ENCODE measurements around the gene FOXI2.

The FOXI2 gene

DNA sequence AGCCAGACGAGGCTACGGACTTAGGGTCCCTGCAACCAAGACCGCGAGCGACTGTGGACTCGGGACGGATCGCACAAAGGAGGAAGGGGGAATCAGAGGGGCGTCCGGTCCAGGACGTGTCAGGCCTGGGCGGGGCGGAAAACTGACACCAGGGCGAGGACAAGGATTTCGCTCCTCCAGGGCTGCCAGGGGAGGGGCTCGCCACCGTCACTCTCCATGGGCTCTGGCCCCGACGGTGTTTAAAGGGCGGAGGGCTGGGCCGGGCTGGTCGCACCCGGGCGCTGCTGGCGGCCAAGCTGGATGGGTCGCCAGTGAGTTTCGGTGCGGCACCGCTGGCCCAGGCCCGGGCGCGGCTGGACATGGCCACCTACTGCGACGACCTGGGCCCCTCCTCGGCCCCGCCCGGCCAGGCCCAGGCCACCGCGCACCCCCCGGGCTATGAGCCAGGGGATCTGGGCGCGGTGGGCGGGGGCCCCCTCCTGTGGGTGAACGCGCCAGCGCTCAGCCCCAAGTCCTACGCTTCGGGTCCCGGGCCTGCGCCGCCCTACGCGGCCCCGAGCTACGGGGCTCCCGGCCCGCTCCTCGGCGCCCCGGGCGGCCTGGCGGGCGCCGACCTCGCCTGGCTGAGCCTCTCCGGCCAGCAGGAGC lies at the start of gene FOXI2:
Gene FOXI2, plus strand, starts transcription at position 271 of the 648 bp plus-strand sequence. Its CDS starts 89 bp downstream, at position 360.
- no peak for DNase-seq

DNA sequence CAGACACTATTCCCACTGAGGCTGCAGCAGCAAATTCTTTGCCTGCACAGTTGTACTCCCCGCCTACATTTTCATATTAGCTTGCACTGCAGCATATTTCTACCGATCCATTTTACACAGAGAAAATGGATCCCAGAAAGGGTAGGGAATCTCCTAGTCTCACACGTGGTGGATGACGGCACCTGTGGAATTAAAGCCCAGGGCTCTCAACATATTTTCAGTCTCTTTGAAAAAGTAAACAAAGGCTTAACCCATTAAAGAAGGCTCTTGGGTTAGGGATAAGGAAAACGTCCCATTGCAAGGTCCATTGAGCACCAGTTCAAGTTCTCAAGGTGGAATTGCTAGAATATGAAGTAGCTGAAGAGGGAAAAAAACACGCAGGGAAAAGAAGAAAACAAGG lies 49.4 kb upstream of the FOXI2 start:
- DNase-seq = no peak

DNA sequence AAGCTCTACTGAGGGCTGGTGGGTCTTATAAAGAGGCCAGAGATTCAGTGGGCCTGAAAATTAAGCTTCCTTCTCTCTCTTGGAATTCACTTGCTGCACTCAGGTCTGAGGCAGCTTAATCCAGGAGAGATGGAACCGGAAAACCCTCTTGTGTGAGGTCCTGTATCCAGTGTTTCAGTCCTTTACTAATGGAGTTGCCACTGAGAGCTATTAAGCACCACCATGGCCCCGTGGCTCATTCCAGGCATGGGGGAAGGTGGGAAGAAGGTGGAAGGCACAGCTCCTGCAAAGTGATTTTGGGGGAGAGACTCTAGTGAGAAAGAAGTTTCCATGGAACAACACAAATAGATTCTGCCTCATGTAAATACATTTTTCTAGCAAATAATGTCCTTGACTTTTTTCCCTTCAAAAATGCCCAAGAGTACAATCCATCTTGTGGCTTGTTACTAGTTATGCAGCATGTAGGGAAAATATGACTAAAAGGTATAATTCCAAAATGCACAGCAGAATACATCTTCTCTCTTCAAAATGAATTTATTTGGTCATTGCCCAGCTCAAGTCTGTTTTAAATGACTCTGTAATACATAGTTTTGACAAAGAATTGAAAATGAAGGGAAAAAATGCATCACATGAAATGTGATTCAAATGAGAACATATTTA lies 46.7 kb upstream of the FOXI2 start:
- no peak for DNase-seq

DNA sequence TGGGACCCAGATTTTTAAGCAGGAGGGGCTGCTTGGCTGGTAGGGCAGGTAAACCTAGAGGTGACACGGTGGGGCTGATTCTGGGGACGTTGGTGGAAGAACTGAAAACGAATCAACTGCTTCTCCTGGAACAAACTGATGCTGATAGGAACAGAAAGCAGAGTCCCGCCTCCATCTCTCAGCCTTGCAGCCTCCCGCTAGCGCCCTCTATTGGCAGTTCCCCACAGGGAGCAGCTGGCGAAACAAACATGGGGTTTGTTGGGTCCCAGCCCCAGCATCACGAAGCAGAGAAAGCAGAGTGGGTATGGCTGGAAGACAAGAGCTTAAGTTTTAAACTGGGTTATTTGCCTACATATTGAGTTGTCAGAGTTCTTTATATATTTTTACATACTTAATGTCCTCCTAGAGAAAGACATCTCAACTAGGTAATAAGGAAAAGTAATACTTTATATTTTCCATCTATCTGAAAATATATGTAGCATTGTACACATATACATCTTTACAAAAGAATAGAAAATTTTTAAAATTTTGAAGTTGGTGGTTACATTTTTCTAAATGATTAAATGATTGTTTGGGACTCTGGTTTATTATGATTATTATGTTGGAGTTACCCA lies 42.3 kb upstream of the FOXI2 start:
- no peak for DNase-seq

DNA sequence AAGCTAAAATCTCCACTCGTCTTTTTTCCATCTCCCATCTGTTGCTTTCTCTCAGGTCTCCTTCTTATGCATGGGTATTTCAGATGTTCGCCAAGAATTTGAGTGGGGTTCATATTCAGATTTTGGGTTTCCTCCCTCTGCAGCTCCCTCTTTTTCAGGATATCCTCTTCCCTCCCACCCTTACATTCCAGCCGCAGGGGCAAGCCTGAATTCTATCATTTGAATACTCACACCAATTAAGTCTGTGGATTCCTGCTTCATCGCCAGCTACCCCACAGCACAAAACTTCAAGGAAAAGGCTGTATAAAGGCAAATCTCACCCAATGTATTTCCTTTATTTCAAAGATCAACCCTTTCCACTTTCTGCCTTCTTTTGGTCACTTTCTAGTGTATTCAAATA lies 41.6 kb upstream of the FOXI2 start:
- DNase-seq = no peak

DNA sequence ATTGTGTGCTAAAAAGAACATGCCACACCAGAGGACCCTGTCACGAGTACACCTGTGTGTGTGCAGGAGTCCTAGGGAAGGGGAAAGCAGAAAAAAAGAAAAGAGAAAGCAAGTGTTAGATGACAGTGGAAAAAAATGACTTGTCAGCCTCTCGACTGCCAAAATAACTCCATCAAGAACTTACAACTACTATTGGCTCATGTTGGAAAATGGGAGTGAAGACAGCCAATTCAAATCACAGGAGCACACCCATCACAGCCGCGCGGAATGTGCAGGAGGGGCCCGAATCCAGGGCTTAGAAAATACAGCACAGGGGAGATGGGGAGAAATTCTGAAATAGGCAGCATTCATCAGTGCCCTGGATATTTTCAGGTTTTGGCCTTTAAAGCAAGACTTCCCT lies 38.1 kb upstream of the FOXI2 start:
- DNase-seq = no peak

DNA sequence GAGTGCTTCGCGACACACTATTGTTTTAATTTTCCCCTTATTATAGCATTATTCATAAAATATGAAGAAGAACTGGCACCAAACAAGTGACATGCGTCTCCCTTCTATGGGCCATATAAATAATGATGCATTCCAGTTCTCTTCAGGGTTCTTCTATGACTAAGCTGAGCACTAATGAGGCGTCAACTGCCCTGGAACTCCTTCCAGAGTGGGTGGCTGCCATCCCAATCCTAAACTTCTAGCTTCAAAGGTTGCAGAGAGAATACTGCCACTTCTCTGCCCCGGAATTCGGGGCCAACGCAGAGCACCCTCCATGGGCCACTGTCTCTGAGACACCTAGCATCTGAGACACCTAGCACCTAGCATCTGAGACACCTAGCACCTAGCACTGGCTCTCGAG lies 37.7 kb upstream of the FOXI2 start:
- no peak for DNase-seq

DNA sequence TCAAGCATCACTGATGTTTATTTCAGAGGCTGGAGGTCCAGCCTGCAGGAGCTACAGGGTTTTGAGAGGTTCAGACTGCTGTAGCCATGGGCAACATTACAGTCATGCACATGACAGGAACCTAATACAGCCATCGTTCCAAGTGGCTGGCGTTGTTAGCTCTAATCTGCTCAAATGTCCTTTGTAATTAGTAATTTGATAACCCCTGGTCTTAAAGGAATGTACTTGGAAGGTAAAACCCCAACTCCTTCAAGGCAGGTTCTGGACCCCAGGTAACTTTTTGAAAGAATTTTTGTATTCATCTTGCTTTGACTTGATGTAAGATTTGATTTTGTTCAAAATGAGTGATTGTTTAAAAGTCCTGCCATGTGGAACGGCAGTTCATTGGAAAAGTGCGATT lies 34.7 kb upstream of the FOXI2 start:
- no peak for DNase-seq

DNA sequence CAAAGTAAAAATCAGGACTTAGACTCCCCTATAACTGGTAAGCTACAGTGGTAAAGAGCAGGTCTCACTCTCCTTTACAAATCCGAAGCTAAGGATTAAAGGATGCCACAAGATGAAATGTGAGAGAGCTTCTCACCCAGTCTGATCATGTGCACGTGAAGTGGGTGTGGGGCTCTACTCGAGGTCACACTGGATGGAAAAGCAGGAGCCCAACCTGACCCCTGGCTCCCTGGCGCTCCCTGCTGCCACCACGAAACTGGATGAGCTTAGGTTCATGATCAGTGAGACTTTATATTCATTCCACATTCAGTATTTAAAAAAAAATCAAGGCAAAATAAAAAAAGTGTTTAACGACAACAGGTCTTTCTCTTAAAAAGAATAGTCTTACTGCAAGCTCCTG lies 21.7 kb upstream of the FOXI2 start:
- DNase-seq = no peak

DNA sequence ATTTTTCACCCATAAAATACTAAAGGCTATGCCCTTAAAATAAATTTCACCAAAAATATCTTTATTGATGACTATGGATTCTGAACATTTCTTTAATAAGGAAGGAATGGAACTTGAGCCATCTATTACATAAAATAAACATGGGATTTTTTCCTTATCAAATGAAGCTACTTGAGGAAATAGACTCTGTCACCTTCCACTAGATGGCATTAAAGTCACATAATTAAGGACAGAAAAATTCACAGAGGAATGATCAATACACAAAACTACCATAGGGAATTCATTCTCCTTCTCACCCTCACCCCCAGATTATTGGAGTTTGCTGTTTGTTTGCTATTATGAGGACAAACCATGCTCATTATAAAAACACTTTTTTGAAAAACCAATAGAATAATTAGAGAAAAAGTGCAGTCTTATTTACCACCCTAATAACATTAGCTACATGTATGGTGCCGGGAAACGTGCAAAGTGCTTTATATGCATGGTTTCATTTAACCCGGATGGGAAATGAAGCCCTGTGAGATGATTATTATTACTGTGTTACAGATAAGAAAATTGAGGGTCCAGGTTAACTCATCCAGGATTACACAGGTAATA lies 21.1 kb upstream of the FOXI2 start:
- DNase-seq = no peak

DNA sequence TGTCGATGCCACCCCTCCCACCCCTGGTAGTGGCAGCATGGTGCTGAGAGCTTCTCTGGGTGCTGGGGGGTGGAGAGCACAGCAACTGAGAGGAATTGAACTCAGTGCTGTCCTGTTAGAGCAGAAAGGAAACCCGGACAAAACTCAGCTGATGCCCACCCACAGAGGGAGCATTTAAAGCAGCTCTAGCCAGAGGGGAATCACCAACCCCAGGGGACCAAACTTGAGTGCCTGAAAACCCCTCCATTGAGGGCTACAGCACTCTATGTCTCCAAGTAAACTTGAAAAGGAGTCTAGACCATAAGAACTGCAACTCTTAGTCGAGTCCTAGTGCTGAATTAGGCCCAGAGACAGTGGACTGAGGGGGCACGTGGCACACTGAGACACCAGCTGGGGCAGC lies 16.8 kb upstream of the FOXI2 start:
- DNase-seq = no peak

DNA sequence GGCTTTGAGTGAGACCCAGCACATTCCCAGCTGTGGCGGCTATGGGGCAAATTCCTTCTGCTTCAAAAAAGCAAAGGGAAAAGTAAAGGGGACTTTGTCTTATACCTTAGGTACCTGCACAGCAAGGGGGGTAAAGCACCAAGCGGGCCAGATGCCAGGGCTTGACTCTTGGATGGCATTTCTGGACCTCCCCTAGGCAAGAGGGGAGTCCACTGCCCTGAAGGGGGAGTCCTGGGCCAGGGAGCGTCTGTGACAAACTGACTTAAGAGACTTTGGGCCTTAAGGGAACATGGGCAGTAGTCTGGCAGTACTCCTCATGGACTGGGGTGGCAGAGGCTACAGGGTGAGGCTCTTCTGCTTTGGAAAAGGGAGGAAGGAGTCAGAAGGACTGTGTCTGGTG lies 16.1 kb upstream of the FOXI2 start:
- DNase-seq = no peak

DNA sequence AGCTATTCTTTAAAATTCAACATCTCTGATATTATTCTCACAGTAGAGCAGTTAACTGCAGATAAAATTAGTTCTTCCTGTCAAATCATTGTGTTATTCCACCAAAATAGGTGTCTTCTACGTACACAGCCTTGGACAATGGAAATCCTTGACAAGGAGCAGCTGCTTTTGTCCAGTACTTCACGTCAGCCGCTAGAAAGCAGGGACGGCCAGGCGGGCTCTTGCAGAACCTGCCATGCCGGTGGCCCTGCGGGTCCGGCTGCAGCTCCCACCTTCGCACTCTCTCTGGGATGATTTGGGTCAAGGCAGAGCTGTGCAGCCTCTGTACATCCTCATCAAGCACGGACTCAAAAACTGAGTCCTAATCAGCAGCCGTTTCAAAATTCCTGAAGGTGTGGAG lies 2.2 kb upstream of the FOXI2 start:
- no peak for DNase-seq

DNA sequence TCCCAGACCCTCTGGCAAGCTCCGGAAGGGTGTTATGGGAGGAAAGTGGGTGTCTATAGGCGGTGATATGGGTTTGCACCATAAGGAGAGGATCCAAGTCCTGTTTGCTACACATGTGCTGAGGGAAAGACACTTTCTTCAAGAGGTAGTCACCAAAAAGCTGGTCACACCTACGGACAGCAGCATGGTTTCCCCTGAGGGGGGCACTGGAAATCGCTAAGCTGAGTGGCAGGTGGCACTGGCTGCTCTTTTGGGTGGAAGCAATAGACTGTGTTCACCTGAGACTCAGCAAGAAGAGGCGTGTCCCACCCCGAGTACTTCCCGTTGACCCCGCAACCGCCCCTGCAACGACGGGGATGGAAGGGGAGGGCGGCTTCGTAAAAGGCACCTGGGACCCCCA lies 1.8 kb upstream of the FOXI2 start:
- no peak for DNase-seq

DNA sequence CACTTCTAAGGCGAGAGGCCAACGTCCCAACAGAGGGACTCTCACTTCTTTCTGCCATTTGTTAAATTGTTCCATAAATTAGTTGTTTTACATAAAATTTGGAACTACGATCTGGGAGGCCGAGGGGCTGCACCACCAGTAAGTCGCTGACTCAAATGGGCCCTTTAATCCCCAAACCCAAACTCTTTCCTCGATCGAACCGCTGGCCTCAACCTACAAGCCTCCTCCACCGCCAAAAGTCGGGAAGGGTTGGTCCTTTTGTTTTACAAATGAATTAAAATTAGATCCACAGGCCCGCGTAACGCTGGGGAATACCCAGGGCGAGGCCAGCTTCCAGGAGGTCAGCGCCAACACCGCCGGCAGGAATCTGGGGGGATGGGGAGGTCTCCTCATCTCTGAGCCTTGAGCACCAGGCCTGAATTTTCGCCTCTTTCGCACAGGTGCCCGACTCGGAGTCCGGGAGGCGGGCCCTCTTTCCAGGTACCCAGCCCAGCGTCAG lies 1.2 kb upstream of the FOXI2 start:
- no peak for DNase-seq

DNA sequence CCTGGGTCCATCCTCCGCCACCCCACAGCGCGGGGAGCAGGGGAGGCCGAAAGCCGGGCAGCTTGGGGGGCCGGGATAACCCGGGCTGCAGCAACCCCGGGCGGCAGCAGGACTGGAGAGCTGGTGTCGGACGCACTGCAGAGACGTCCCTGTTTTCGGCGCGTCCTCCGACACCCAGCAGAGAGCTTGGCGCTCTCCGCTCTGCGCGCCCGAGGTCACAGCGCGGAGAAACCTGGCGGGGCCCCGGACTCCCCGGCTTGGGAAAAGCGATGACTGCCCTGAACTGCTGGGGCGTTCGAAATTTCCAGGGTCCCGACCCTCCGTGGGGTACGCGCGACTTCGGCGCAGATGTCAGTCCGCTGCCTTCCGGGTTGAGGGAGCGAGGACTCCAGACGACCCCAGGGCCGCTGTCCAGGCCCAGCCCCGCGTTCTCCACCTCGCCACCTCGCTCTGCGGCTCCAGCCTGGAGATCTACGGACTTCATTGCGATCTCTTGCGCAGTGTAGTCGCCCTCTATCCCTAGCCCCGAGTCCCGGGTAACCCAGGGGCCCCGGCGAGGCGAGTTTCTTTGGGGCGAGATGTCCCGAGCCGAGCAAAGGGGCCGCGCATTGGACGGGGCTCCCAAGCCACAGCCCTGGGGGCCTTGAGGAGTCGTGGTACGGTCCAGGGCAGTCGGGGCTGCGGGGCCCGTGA lies 617 bp upstream of the FOXI2 start:
- DNase-seq = no peak

DNA sequence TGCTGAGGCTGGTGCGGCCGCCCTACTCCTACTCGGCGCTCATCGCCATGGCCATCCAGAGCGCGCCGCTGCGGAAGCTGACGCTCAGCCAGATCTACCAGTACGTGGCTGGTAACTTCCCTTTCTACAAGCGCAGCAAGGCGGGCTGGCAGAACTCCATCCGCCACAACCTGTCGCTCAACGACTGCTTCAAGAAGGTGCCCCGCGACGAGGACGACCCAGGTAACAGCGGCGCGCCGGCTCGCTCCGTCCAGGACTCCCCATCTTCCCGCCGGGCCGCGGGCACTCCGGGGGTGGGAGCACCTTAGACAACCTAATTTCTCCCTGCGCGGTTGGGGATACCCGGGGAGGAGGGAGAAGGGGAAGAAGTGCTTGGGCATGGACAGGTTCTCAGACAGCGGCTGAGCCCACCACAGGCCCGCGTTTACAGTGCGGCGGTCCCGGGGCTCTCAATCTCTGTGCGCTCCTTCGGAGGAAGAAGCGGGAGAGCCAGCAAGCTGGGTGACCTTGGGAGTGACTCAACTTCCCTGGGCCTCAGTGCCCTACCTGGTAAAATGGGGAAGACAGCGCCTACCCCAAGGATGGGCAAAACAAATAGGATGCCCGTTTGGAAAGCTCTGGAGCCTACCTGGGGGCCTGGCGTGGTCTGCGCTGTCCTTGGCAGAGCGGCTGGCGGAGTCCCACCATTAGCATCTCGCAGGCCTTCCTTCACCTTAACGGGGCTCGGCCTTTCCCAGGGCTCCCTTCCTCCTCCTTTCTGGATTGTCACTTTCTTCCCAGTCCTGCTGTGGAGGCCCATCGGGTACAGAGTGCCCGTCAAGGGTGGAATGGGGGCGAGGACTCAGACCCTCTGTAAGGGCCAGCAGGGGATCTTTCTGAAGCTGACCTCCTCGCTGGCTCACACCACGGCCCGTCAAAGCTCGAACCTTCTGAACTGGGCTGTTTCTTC lies 852 bp downstream of the FOXI2 start:
- no peak for DNase-seq

DNA sequence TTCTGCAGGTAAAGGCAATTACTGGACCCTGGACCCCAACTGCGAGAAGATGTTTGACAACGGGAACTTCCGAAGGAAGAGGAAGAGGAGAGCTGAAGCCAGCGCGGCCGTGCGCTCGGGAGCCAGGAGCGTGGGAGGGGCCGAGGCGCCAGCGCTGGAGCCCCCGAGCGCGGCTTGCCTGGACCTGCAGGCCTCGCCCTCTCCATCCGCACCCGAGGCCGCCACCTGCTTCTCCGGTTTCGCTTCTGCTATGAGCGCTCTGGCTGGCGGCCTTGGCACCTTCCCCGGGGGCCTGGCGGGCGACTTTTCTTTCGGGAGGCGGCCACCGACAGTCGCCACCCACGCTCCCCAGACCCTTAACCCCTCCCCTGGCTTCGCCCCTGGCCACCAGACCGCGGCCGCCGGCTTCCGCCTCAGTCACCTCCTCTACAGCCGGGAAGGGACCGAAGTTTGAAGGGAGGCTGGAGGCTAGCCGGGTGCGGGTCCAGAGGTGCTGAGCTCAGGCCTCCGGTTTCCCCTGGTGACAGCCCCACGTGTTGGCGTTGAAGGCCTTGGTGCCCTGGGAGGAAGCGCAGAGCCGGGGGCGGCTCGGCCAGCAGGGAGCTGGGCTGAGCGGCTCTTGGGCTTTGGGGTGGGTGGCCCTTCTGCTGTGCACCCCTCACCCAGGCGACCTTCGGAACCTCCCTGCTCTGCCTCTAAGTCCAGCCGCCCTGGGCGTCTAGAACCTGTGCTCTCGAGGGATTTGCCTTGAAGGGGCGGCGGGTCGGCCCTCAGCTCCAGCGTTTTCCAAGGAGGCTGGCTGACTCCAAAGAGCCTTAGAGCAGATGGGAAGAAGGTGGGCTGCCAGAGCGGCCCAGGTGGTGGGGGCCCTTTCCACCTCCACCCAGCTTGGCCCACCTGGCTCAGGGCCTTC lies 1.8 kb downstream of the FOXI2 start:
- DNase-seq = peak; percentile 20

DNA sequence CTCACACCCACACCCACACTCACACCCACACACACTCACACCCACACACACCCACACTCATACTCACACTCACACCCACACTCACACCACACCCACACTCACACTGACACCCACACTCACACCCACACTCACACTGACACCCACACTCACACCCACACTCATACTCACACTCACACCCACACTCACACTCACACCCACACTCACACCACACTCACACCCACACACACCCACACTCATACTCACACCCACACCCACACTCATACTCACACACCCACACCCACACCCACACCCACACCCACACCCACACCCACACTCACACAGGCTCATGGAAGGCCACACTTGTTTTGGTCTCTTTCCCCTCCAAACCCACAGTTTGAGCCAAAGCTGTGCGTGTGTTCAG lies 2.9 kb downstream of the FOXI2 start:
- no peak for DNase-seq

DNA sequence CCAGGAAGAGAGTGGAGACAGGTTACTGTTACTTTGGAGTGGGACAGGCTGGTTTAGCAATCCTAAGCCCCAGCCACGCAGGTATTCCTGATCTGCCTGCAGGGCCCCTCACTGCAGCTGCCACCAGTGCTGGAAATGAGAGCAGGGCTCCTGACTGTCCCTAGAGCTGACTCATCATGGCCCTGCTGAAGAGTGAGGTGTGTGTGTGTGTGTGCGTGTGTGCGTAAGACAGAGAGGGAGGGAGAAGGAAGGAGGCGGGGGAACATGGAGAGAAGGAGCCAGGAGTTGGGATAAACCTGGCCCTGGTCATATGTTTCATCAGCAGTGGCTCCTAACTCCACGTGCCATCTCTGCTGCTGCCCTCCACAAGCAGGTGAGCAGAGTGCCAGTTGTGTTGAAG lies 3.6 kb downstream of the FOXI2 start:
- no peak for DNase-seq

DNA sequence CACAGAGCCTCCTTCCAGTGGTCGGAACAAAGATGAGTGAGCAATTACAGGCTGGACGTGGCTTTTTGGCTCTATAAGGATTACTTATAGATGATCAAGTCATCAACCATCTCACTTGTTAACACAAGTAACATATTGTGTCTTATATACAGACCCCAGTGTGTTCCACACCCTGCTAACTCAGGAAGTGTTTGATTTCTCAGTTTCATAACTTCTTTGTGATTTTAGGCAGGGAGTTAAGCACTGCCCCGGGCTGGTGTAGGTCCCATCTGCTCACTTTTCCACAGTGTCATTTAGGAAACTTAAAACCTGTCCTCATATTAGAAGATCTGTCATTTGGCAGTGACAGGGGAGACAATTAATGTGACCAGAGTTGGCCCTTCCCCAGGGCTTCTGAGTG lies 6.2 kb downstream of the FOXI2 start:
- no peak for DNase-seq
